ENCODE data around the gene OSBP.

GRCh38 chr11:59647245-59647980 lies 31.8 kb upstream of the OSBP start:
- TF ChIP-seq EZH2 (IDR thresholded peaks at IDR 0.05; ENCODE audit: insufficient read depth, poor library complexity, severe bottlenecking) (no peak), EZH2phosphoT487 (IDR thresholded peaks at IDR 0.05; ENCODE audit: insufficient read depth, low read depth) (no peak)

All from GM23248 (cell line).